Breast epithelium (tissue), 4 donors: ENCODE results near the gene SGSH. TPM values are rescaled to one million over a fixed set of nuclear protein-coding genes. Genes with fewer than 3 reads are reported as not detected.

ENCODE experiments used
- DNase-seq, 2 donors: peaks; one replicate each; pipeline ENCODE4 v3.0.0-alpha.2; 2019; ENCODE audit warnings: low spot score in 2 of 2
- H3K27ac ChIP-seq, 2 donors: fragments of 200-600 bp; sonication (generic) in 1 of 2; one replicate each; pipeline ENCODE4 v1.5.1; 2016 to 2019; ENCODE audit warnings: mild to moderate bottlenecking in 1 of 2
- H3K27me3 ChIP-seq, 2 donors: fragments of 200-600 bp; sonication (generic) in 1 of 2; one replicate each; pipeline versions ENCODE4 v1.5.1 to v1.6.0; 2017 to 2019; ENCODE audit warnings: control low read depth in 1 of 2, mild to moderate bottlenecking in 1 of 2
- H3K36me3 ChIP-seq: fragments of 200-600 bp; one replicate; pipeline ENCODE4 v1.5.1; 2019
- H3K4me1 ChIP-seq, 2 donors: fragments of 200-600 bp; sonication (generic); one replicate each; pipeline ENCODE4 v1.5.1; 2016 to 2019; ENCODE audit warnings: control low read depth in 1 of 2
- H3K4me3 ChIP-seq, 3 donors: fragments of 200-600 bp; sonication (generic); 1 replicate in 2 of 3; 2 replicates in 1 of 3; pipeline ENCODE4 v1.5.1; 2016 to 2019; ENCODE audit warnings: mild to moderate bottlenecking in 3 of 3, moderate library complexity in 2 of 3
- H3K9me3 ChIP-seq, 2 donors: fragments of 200-600 bp; sonication (generic) in 1 of 2; one replicate each; pipeline ENCODE4 v1.5.1; 2016 to 2019; ENCODE audit warnings: control low read depth in 1 of 2
- POLR2A ChIP-seq: fragments of 450-650 bp; IDR thresholded peaks from one replicate; pipeline ENCODE4 v1.6.1; 2016; ENCODE audit warnings: antibody characterized with exemption, mild to moderate bottlenecking, moderate library complexity
- POLR2AphosphoS5 ChIP-seq, 3 donors: sonication (generic); formaldehyde crosslinking; IDR thresholded peaks; one replicate each; pipeline ENCODE4 v1.6.1; 2017; ENCODE audit warnings: antibody characterized with exemption in 3 of 3
- intact Hi-C: fragments of 100-400 bp; cut with DNase I; formaldehyde crosslinking; loops from one replicate; pipeline ENCODE4 v1.15.1; 2023; ENCODE audit warnings: low total_unique reads
- total RNA-seq, 3 donors: library from RNA; depleted of rRNA; stranded (reverse); fragments of >200 nt; gene quantifications; one replicate each; pipeline ENCODE4 v1.1.0, GENCODE V29; 2016
- TF ChIP-seq, protein P1 (sequence below), 3 donors: fragments of 450-650 bp; IDR thresholded peaks; one replicate each; pipeline ENCODE4 v1.5.1; 2016 to 2017; ENCODE audit warnings: antibody characterized with exemption in 3 of 3, mild to moderate bottlenecking in 3 of 3, moderate library complexity in 3 of 3

The SGSH gene
- total RNA-seq, 3 donors from 2014 or later = 28.3 to 38.1 (median 32.1) TPM

DNA sequence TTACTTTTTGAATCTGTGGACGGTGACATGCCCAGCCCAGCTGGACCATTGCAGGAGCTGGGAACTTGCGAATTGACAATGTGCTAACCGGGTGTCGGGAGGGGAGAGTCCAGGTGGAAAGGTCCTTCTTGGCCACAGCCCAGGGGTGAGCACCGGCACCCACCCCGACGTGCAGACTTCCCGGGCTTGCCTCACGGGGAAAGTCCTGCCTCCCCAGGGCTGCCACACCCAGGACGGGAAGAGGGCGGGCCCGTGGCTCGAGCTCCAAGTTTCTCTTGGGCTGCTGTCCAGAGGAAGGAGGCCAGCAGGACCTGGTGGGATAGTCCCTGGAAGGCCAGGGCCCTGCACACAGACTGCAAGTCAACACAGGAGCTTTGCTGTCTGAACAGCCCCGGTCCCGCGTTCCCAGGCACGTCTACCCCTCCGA, 32.6 kb downstream of the SGSH start:
- no peak for TF ChIP-seq POLR2AphosphoS5 (IDR thresholded peaks at IDR 0.05)
- peak overlapping the region; percentile 7 to 52 (median 41) for H3K4me3 ChIP-seq
- peak; percentile 64 to 70 for DNase-seq
- no peaks in the 10 kb centered on the region for H3K4me1 ChIP-seq
- H3K27ac ChIP-seq = peak overlapping the region; percentile 57 to 76
- H3K9me3 ChIP-seq = no peaks in the 10 kb centered on the region
- H3K27me3 ChIP-seq = no peaks in the 10 kb centered on the region
- H3K36me3 ChIP-seq = no peaks in the 10 kb centered on the region
- intact Hi-C loops = no loop called here

DNA sequence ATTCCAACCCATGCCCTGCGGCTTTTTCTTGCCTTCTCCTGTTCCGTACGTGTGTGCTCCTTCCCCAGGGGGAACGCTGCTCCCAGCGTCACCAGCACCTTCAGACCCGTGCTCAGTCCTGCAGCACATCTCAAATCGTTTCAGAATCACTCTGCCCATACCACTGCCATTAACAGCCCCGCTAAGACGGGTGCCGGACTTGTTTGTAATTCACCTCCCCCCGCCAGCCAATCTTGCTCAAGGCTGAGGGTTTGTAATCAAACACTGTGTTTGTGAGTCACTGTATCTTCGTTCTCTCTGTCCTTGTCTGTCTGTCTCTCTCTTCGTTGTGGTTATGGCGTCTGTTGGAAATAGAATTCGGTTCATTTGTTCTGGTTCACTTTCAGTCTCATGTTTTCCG, 33.0 kb downstream of the SGSH start:
- Histone ChIP-seq H3K27ac (peak overlapping the region; percentile 57 to 76), H3K27me3 (no peaks in the 10 kb centered on the region), H3K9me3 (no peaks in the 10 kb centered on the region), H3K4me3 (peak overlapping the region; percentile 7 to 52 (median 41)), H3K4me1 (no peaks in the 10 kb centered on the region), H3K36me3 (no peaks in the 10 kb centered on the region)
- intact Hi-C loops = no loop called here
- DNase-seq = no peak
- TF ChIP-seq POLR2A (no peak), POLR2AphosphoS5 (IDR thresholded peaks at IDR 0.05) (no peak)
- TF ChIP-seq, protein P1, sequence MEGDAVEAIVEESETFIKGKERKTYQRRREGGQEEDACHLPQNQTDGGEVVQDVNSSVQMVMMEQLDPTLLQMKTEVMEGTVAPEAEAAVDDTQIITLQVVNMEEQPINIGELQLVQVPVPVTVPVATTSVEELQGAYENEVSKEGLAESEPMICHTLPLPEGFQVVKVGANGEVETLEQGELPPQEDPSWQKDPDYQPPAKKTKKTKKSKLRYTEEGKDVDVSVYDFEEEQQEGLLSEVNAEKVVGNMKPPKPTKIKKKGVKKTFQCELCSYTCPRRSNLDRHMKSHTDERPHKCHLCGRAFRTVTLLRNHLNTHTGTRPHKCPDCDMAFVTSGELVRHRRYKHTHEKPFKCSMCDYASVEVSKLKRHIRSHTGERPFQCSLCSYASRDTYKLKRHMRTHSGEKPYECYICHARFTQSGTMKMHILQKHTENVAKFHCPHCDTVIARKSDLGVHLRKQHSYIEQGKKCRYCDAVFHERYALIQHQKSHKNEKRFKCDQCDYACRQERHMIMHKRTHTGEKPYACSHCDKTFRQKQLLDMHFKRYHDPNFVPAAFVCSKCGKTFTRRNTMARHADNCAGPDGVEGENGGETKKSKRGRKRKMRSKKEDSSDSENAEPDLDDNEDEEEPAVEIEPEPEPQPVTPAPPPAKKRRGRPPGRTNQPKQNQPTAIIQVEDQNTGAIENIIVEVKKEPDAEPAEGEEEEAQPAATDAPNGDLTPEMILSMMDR (IDR thresholded peaks at IDR 0.05) = no peak

DNA sequence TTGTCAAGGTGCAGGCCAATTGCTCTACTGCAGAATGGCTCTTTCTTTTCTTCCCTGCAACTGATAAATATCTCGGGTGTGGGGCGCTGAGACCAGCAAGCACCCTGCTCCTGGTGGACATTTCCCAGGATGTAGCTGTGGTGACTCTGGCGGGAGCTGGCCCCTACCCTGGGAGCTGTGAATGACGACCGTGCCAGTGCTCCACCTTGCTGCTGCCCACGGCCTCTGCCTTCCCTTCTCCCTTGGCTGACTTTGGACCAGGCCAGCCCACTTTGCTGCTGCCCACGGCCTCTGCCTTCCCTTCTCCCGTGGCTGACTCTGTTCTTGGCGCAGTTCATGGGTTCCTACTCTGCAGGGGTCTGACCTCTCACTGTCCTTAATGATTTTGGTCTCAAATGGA, 34.2 kb downstream of the SGSH start:
- Histone ChIP-seq H3K27ac (no peak overlapping the region), H3K4me1 (no peaks in the 10 kb centered on the region), H3K36me3 (no peaks in the 10 kb centered on the region), H3K4me3 (no peak overlapping the region), H3K9me3 (no peaks in the 10 kb centered on the region), H3K27me3 (no peaks in the 10 kb centered on the region)
- DNase-seq = no peak
- TF ChIP-seq, protein P1 (IDR thresholded peaks at IDR 0.05) = no peak
- TF ChIP-seq POLR2A (no peak), POLR2AphosphoS5 (IDR thresholded peaks at IDR 0.05) (no peak)
- intact Hi-C loops = no loop called here

DNA sequence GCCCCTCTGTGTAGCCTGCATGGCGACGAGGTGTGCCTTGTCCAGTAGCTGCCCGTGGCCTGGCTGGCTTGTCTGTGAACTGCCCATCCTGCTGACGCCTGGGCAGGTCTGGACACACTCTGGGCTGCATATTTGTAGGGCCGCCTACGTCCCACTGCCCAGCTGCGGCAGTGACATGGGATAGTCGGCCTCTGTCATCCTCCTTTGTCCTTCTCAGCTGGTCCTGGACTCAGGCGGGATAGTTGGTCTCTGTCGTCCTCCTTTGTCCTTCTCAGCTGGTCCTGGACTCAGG, 35.8 kb downstream of the SGSH start:
- DNase-seq = peak in 1 of 2 donors; percentile 43
- no peak for TF ChIP-seq POLR2AphosphoS5 (IDR thresholded peaks at IDR 0.05)
- TF ChIP-seq, protein P1 (IDR thresholded peaks at IDR 0.05) = no peak
- no peak for TF ChIP-seq POLR2A
- H3K27me3 ChIP-seq = no peaks in the 10 kb centered on the region
- H3K4me3 ChIP-seq = peak overlapping the region in 1 of 3 donors; percentile 20
- intact Hi-C loops = no loop called here
- H3K27ac ChIP-seq = peak overlapping the region; percentile 45 to 61
- H3K4me1 ChIP-seq = no peaks in the 10 kb centered on the region
- H3K36me3 ChIP-seq = no peaks in the 10 kb centered on the region
- no peaks in the 10 kb centered on the region for H3K9me3 ChIP-seq

DNA sequence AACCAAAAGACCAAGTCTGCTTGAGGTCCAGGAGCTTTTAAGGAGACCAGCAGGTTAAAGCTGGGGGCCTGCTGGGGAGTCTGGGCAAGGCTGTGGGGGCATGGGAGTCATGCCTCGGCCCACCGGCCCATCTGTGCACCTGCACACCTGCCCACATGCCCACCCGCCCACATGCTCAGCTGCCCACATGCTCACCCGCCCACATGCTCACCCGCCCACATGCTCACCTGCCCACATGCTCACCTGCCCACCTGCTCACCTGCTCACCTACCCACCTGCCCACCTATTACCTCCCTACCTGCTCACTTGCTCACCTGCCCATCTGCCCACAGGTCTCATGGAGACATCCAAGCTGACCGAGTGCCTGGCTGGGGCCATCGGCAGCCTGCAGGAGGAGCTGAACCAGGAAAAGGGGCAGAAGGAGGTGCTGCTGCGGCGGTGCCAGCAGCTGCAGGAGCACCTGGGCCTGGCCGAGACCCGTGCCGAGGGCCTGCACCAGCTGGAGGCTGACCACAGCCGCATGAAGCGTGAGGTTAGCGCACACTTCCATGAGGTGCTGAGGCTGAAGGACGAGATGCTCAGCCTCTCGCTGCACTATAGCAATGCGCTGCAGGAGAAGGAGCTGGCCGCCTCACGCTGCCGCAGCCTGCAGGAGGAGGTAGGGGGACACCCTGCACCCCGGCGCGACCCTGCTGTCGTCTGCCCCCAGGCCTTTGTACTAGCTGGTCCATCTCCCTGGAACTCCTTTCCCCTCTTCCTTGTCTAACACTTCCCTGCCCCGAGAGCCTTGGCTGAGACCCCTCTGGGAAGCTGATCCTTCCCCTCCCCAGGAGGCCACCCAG, 36.3 kb downstream of the SGSH start:
- no peak for DNase-seq
- Histone ChIP-seq H3K4me1 (no peaks in the 10 kb centered on the region), H3K27ac (peak overlapping the region; percentile 45 to 61), H3K36me3 (no peaks in the 10 kb centered on the region), H3K27me3 (no peaks in the 10 kb centered on the region), H3K9me3 (no peaks in the 10 kb centered on the region), H3K4me3 (peak overlapping the region in 1 of 3 donors; percentile 20)
- TF ChIP-seq POLR2A (no peak), POLR2AphosphoS5 (IDR thresholded peaks at IDR 0.05) (no peak)
- TF ChIP-seq, protein P1 (IDR thresholded peaks at IDR 0.05) = no peak
- intact Hi-C loops = no loop called here
